Activated naive CD4-positive, alpha-beta T cell treated with anti-CD3 and anti-CD28 coated beads, Interleukin-2, amount 50 U/mL, for 72 hours (primary cell): ENCODE data around the gene EFHC2. TPM values are rescaled to one million over a fixed set of nuclear protein-coding genes. Genes with fewer than 3 reads are reported as not detected.
"Not testable (repeated sequence)": the region's sequence is repeated elsewhere in the genome, so short reads cannot be mapped to it uniquely, and the experiment has no call there.

Experiments used
- ATAC-seq, 2 donors: fragments of 150-1000 bp; cut with Tn5 transposase; 2 replicates each; pipeline ENCODE4 v1.10.0; 2021; ENCODE audit warnings: mild to moderate bottlenecking in 2 of 2, moderate library complexity in 2 of 2
- DNase-seq, 2 donors: peaks; one replicate each; pipeline ENCODE4 v3.0.0; 2021 to 2022; ENCODE audit warnings: low spot score in 2 of 2
- H3K27ac Mint-ChIP-seq, 2 donors: one replicate each; pipeline ENCODE4 v1.8.0; 2022; ENCODE audit warnings: mild to moderate bottlenecking in 2 of 2, mixed read lengths in 2 of 2
- H3K36me3 Mint-ChIP-seq, 2 donors: one replicate each; pipeline ENCODE4 v1.8.0; 2022; ENCODE audit warnings: mixed read lengths in 2 of 2
- H3K9me3 Mint-ChIP-seq, 2 donors: one replicate each; pipeline ENCODE4 v1.8.0; 2022; ENCODE audit warnings: mixed read lengths in 2 of 2
- total RNA-seq, 2 donors: library from RNA; stranded (reverse); gene quantifications; one replicate each; pipeline ENCODE4 v1.2.3, GENCODE V29; 2022

EFHC2 gene
- total RNA-seq, 2 donors from 2014 or later, result 0.41 TPM

GRCh38 chrX:44308869-44309268 is 34.6 kb downstream of the EFHC2 start:
- H3K9me3 Mint-ChIP-seq, result no peaks in the 10 kb centered on the region
- ATAC-seq (no peak), DNase-seq (no peak)
- no peaks in the 10 kb centered on the region for H3K36me3 Mint-ChIP-seq
- H3K27ac Mint-ChIP-seq, result no peak overlapping the region

GRCh38 chrX:44306356-44306755 is 37.1 kb downstream of the EFHC2 start:
- H3K9me3 Mint-ChIP-seq, result no peaks in the 10 kb centered on the region
- H3K36me3 Mint-ChIP-seq, result no peaks in the 10 kb centered on the region
- H3K27ac Mint-ChIP-seq, result no peak overlapping the region
- DNase-seq, result no peak
- no peak for ATAC-seq

GRCh38 chrX:44305921-44306320 is 37.6 kb downstream of the EFHC2 start:
- H3K27ac Mint-ChIP-seq, result no peak overlapping the region

GRCh38 chrX:44303119-44303518 is 40.4 kb downstream of the EFHC2 start:
- ATAC-seq (no peak), DNase-seq (no peak)
- Mint-ChIP-seq H3K27ac (no peak overlapping the region), H3K9me3 (no peaks in the 10 kb centered on the region), H3K36me3 (no peaks in the 10 kb centered on the region)

More at GRCh38 chrX:44305921-44306320, 37.6 kb downstream of the EFHC2 start:
- H3K36me3 Mint-ChIP-seq, result no peaks in the 10 kb centered on the region
- H3K9me3 Mint-ChIP-seq, result no peaks in the 10 kb centered on the region
- no peak for ATAC-seq
- no peak for DNase-seq

- no peaks in the 10 kb centered on the region for H3K9me3 Mint-ChIP-seq
- DNase-seq (no peak), ATAC-seq (no peak)
- H3K36me3 Mint-ChIP-seq, result peaks cover 0 to 6% of the 10 kb centered on the region in 2 donors
- H3K27ac Mint-ChIP-seq, result no peak overlapping the region
Measured at GRCh38 chrX:44299177-44299576, 44.3 kb downstream of the EFHC2 start.

- Mint-ChIP-seq H3K9me3 (peaks cover 0 to 5% of the 10 kb centered on the region in 2 donors), H3K27ac (no peak overlapping the region), H3K36me3 (peaks cover 0 to 6% of the 10 kb centered on the region in 2 donors)
- DNase-seq (no peak), ATAC-seq (no peak)
Measured at GRCh38 chrX:44291468-44292092, 51.9 kb downstream of the EFHC2 start.

GRCh38 chrX:44290718-44291117 is 52.8 kb downstream of the EFHC2 start:
- no peak overlapping the region for H3K27ac Mint-ChIP-seq
- DNase-seq (no peak), ATAC-seq (no peak)
- H3K9me3 Mint-ChIP-seq, result peaks cover 0 to 5% of the 10 kb centered on the region in 2 donors
- peaks cover 0 to 6% of the 10 kb centered on the region in 2 donors for H3K36me3 Mint-ChIP-seq

- no peak for ATAC-seq
- no peaks in the 10 kb centered on the region for H3K36me3 Mint-ChIP-seq
- H3K27ac Mint-ChIP-seq, result no peak overlapping the region
- H3K9me3 Mint-ChIP-seq, result no peaks in the 10 kb centered on the region
- no peak for DNase-seq
Measured at GRCh38 chrX:44282753-44283152, 60.7 kb downstream of the EFHC2 start.

- no peak for DNase-seq
- no peaks in the 10 kb centered on the region for H3K36me3 Mint-ChIP-seq
- H3K27ac Mint-ChIP-seq, result no peak overlapping the region
- ATAC-seq, result no peak
- H3K9me3 Mint-ChIP-seq, result no peaks in the 10 kb centered on the region
Measured at GRCh38 chrX:44280116-44280515, 63.4 kb downstream of the EFHC2 start.

GRCh38 chrX:44274096-44274495 is 69.4 kb downstream of the EFHC2 start:
- Mint-ChIP-seq H3K27ac (no peak overlapping the region), H3K9me3 (peaks cover 0 to 10% of the 10 kb centered on the region in 2 donors), H3K36me3 (no peaks in the 10 kb centered on the region)
- DNase-seq, result no peak
- ATAC-seq, result no peak

GRCh38 chrX:44267861-44268260 is 75.6 kb downstream of the EFHC2 start:
- ATAC-seq, result no peak
- H3K36me3 Mint-ChIP-seq, result no peaks in the 10 kb centered on the region

GRCh38 chrX:44267116-44267515 is 76.4 kb downstream of the EFHC2 start:
- peaks cover 0 to 8% of the 10 kb centered on the region in 2 donors for H3K9me3 Mint-ChIP-seq
- ATAC-seq, result no peak
- no peaks in the 10 kb centered on the region for H3K36me3 Mint-ChIP-seq

More at GRCh38 chrX:44267861-44268260, 75.6 kb downstream of the EFHC2 start:
- Mint-ChIP-seq H3K27ac (no peak overlapping the region), H3K9me3 (peaks cover 0 to 10% of the 10 kb centered on the region in 2 donors)
- no peak for DNase-seq

GRCh38 chrX:44265559-44265958 is 77.9 kb downstream of the EFHC2 start:
- Mint-ChIP-seq H3K9me3 (peaks cover 0 to 5% of the 10 kb centered on the region in 2 donors), H3K36me3 (peaks cover 0 to 6% of the 10 kb centered on the region in 2 donors), H3K27ac (no peak overlapping the region)
- no peak for DNase-seq
- peak; percentile 33 to 40 for ATAC-seq

More at GRCh38 chrX:44267116-44267515, 76.4 kb downstream of the EFHC2 start:
- no peak overlapping the region for H3K27ac Mint-ChIP-seq
- DNase-seq, result no peak

- H3K9me3 Mint-ChIP-seq, result peaks cover 0 to 5% of the 10 kb centered on the region in 2 donors
- peaks cover 0 to 6% of the 10 kb centered on the region in 2 donors for H3K36me3 Mint-ChIP-seq
- ATAC-seq, result no peak
- no peak for DNase-seq
- no peak overlapping the region for H3K27ac Mint-ChIP-seq
Measured at GRCh38 chrX:44264936-44265335, 78.5 kb downstream of the EFHC2 start.

GRCh38 chrX:44261286-44261685 is 82.2 kb downstream of the EFHC2 start:
- H3K9me3 Mint-ChIP-seq, result no peaks in the 10 kb centered on the region
- peaks cover 8 to 14% of the 10 kb centered on the region in 2 donors for H3K36me3 Mint-ChIP-seq
- ATAC-seq (no peak), DNase-seq (no peak)
- no peak overlapping the region for H3K27ac Mint-ChIP-seq

GRCh38 chrX:44260609-44261008 is 82.9 kb downstream of the EFHC2 start:
- DNase-seq, result no peak
- H3K27ac Mint-ChIP-seq, result no peak overlapping the region
- no peak for ATAC-seq
- H3K36me3 Mint-ChIP-seq, result peaks cover 14 to 20% of the 10 kb centered on the region in 2 donors
- peaks cover 5 to 7% of the 10 kb centered on the region in 2 donors for H3K9me3 Mint-ChIP-seq

GRCh38 chrX:44255742-44256141 is 87.7 kb downstream of the EFHC2 start:
- DNase-seq, H3K27ac Mint-ChIP-seq, ATAC-seq: not testable (repeated sequence)
- Mint-ChIP-seq H3K9me3 (peaks cover 16 to 18% of the 10 kb centered on the region in 2 donors), H3K36me3 (peaks cover 30 to 40% of the 10 kb centered on the region in 2 donors)

GRCh38 chrX:44253575-44253942 is 89.9 kb downstream of the EFHC2 start:
- DNase-seq (no peak), ATAC-seq (no peak)
- peaks cover 28 to 43% of the 10 kb centered on the region in 2 donors for H3K36me3 Mint-ChIP-seq
- H3K27ac Mint-ChIP-seq, result peak overlapping the region in 1 of 2 donors; percentile 60
- H3K9me3 Mint-ChIP-seq, result peaks cover 16 to 18% of the 10 kb centered on the region in 2 donors
